CD4-positive, CD25-positive, alpha-beta regulatory T cell (primary cell): ENCODE data around the gene SARS1. TPM values are rescaled to one million over a fixed set of nuclear protein-coding genes. Genes with fewer than 3 reads are reported as not detected.
A peak's percentile ranks its signal among the peaks of the same experiment; 100 is the strongest.
"Not testable (repeated sequence)": the region's sequence is repeated elsewhere in the genome, so short reads cannot be mapped to it uniquely, and the experiment has no call there.

Experiments
- ATAC-seq, 2 donors: fragments of 150-1000 bp; cut with Tn5 transposase; one replicate each; pipeline ENCODE4 v1.10.0; 2021; ENCODE audit warnings: low read depth in 2 of 2, moderate number of reproducible peaks in 2 of 2, moderate library complexity in 1 of 2
- DNase-seq, 3 donors: peaks; one replicate each; pipeline versions ENCODE4 v3.0.0 to v3.0.0-alpha.2; 2012 to 2022; ENCODE audit warnings: mixed read lengths in 1 of 3
- H3K27ac ChIP-seq: one replicate; pipeline ENCODE4 v1.7.0; 2013; ENCODE audit warnings: mild to moderate bottlenecking, low read length; ENCODE audit not compliant: insufficient read depth, poor library complexity, severe bottlenecking
- H3K27me3 ChIP-seq: one replicate; pipeline ENCODE4 v1.7.0; 2013; ENCODE audit warnings: low read length; ENCODE audit not compliant: control insufficient read depth, insufficient read depth
- H3K36me3 ChIP-seq: one replicate; pipeline ENCODE4 v1.7.0; 2013; ENCODE audit warnings: mild to moderate bottlenecking, low read length, moderate library complexity; ENCODE audit not compliant: control insufficient read depth, insufficient read depth
- H3K4me1 ChIP-seq: 2 replicates; pipeline ENCODE4 v1.7.0; 2013; ENCODE audit warnings: mild to moderate bottlenecking, low read length; ENCODE audit not compliant: insufficient read depth, control insufficient read depth, poor library complexity, severe bottlenecking
- H3K4me3 ChIP-seq: one replicate; pipeline ENCODE4 v1.7.0; 2013; ENCODE audit warnings: low read depth, mild to moderate bottlenecking, low read length, moderate library complexity
- H3K9me3 ChIP-seq, 2 experiments: 1 replicate in 1 of 2; 2 replicates in 1 of 2; pipeline ENCODE4 v1.7.0; 2013; ENCODE audit warnings: low read length in 2 of 2, mild to moderate bottlenecking in 1 of 2, moderate library complexity in 1 of 2; ENCODE audit not compliant: control insufficient read depth in 2 of 2
- H3K27ac Mint-ChIP-seq, 3 donors: one replicate each; pipeline ENCODE4 v1.8.0; 2020 to 2022; ENCODE audit warnings: mild to moderate bottlenecking in 3 of 3, mixed read lengths in 3 of 3, moderate library complexity in 2 of 3
- H3K27me3 Mint-ChIP-seq: one replicate; pipeline ENCODE4 v1.8.0; 2022; ENCODE audit warnings: mild to moderate bottlenecking, mixed read lengths
- H3K36me3 Mint-ChIP-seq: one replicate; pipeline ENCODE4 v1.8.0; 2020; ENCODE audit warnings: mixed read lengths
- H3K4me1 Mint-ChIP-seq, 4 donors: one replicate each; pipeline ENCODE4 v1.8.0; 2020 to 2022; ENCODE audit warnings: mixed read lengths in 4 of 4, mild to moderate bottlenecking in 1 of 4
- H3K4me3 Mint-ChIP-seq, 4 donors: one replicate each; pipeline ENCODE4 v1.8.0; 2020 to 2022; ENCODE audit warnings: mild to moderate bottlenecking in 4 of 4, mixed read lengths in 4 of 4, moderate library complexity in 3 of 4
- H3K9me3 Mint-ChIP-seq, 7 donors: one replicate each; pipeline ENCODE4 v1.8.0; 2020 to 2022; ENCODE audit warnings: mixed read lengths in 7 of 7, mild to moderate bottlenecking in 3 of 7, moderate library complexity in 2 of 7
- polyA plus RNA-seq, 4 donors: library from polyadenylated mRNA; unstranded; fragments of 300-500 nt; fragmentation: Illumina TruSeq; gene quantifications; one replicate each; pipeline ENCODE4 v1.2.3, GENCODE V29; 2021
- total RNA-seq: library from RNA; stranded (reverse); gene quantifications from one replicate; pipeline ENCODE4 v1.2.3, GENCODE V29; 2022

Gene SARS1, protein sequence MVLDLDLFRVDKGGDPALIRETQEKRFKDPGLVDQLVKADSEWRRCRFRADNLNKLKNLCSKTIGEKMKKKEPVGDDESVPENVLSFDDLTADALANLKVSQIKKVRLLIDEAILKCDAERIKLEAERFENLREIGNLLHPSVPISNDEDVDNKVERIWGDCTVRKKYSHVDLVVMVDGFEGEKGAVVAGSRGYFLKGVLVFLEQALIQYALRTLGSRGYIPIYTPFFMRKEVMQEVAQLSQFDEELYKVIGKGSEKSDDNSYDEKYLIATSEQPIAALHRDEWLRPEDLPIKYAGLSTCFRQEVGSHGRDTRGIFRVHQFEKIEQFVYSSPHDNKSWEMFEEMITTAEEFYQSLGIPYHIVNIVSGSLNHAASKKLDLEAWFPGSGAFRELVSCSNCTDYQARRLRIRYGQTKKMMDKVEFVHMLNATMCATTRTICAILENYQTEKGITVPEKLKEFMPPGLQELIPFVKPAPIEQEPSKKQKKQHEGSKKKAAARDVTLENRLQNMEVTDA
- total RNA-seq: 117 TPM
- 100 to 1,000 TPM; 156 to 173 (median 170) TPM for polyA plus RNA-seq

DNA sequence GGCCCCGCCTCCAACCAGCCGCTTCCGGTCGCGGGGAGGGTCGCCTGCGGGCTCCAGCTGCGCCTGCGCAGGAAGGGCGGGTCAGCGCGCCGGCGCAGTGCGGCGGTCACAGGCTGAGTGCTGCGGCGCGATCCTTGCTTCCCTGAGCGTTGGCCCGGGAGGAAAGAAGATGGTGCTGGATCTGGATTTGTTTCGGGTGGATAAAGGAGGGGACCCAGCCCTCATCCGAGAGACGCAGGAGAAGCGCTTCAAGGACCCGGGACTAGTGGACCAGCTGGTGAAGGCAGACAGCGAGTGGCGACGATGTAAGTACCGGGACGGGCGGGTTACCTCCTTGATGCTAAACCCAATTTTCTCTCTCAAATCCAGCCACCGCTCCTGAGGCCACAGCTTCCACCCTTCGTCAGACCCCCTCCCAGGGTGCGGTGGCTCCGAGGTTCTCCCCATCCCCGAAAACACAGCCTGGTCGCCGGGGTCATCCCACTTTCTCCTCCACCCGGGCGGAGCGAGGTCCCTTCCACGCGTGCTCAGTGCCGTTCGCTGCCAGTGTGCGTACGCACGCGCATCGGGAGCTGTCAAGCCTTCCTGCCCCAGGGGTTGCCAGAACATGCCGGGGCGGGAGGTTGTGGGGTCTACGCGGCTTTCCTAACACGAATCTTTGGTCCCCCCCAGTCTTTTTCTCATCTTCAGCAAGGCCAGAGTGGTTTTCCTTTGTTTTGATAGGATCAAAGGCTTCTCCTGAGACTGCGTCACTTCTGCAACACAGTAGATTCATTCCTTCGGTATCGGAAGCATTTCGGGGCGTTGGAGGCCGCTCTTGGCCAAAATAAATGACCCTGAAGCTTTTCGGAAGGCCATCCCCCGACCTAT lies at the start of gene SARS1:
Gene SARS1, plus strand, starts transcription at position 95 of the 870 bp plus-strand sequence. Its CDS starts 75 bp downstream, at position 170.
- Mint-ChIP-seq H3K36me3 (peaks cover 14% of the 10 kb centered on the region), H3K9me3 (no peaks in the 10 kb centered on the region), H3K27ac (peak within 1 kb of the TSS; percentile 95 to 97 (median 96)), H3K4me1 (peaks cover 11 to 46% (median 35%) of the 10 kb centered on the region in 4 donors), H3K27me3 (peaks cover 19% of the 10 kb centered on the region), H3K4me3 (peak within 1 kb of the TSS; percentile 96 to 99 (median 98))
- Histone ChIP-seq H3K4me1 (peaks cover 31% of the 10 kb centered on the region), H3K9me3 (no peaks in the 10 kb centered on the region), H3K27ac (peak within 1 kb of the TSS; percentile 85), H3K27me3 (no peaks in the 10 kb centered on the region), H3K36me3 (no peaks in the 10 kb centered on the region), H3K4me3 (peak within 1 kb of the TSS; percentile 92)
- DNase-seq (peak; percentile 80 to 92 (median 90)), ATAC-seq (peak; percentile 79 to 83)

DNA sequence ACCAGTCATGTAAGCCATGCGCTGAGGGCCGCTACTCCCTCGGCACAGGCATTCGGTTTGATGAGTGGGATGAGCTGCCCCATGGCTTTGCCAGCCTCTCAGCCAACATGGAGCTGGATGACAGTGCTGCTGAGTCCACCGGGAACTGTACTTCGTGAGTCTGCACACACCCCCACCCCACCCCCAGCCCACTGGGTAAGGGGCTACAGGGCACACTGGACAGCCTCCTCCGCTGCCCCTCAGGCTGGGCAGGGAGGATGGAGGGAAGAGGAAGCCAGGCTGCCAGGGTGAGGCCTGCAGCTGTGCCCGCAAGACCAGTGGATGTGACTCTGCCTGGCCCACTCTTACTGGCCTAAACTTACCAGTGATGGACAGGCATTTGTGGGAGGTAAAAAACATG lies 49.2 kb upstream of the SARS1 start:
- H3K9me3 ChIP-seq: no peaks in the 10 kb centered on the region
- DNase-seq: no peak
- H3K9me3 Mint-ChIP-seq: peaks cover 0 to 2% (median 0%) of the 10 kb centered on the region in 7 donors
- peaks cover 5 to 22% (median 8%) of the 10 kb centered on the region in 4 donors for H3K4me1 Mint-ChIP-seq
- H3K36me3 Mint-ChIP-seq: peaks cover 43% of the 10 kb centered on the region
- H3K4me1 ChIP-seq: no peaks in the 10 kb centered on the region
- no peak overlapping the region for H3K4me3 Mint-ChIP-seq
- H3K27me3 ChIP-seq: no peaks in the 10 kb centered on the region
- no peak overlapping the region for H3K27ac ChIP-seq
- no peak overlapping the region for H3K4me3 ChIP-seq
- no peak for ATAC-seq
- no peaks in the 10 kb centered on the region for H3K27me3 Mint-ChIP-seq
- H3K36me3 ChIP-seq: no peaks in the 10 kb centered on the region
- H3K27ac Mint-ChIP-seq: no peak overlapping the region

DNA sequence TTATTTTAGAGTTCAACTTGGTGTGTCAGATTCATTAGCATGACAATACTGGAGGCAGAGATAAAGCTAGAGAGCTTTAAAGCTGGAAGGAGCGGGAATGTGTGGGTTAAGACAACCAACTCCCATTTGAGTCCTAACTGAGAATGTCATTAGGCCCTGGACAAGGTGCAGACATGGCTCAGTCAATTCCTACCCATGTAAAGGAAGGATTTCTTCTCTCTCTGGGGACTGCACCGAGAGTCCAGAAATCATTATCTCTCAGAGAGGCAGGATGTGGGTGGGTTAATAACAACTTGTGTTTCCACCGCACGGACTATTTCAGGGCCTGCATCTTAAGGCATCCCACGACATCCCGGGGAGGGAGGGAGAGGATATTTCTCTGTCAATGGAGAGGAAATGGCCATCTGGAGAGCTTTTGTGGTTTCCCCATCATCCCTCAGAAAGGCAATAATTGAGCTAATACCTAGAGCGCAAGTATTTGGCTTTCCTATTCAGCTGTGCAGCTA lies 46.7 kb upstream of the SARS1 start:
- Histone ChIP-seq H3K36me3 (no peaks in the 10 kb centered on the region), H3K4me1 (no peaks in the 10 kb centered on the region), H3K27ac (no peak overlapping the region), H3K4me3 (no peak overlapping the region), H3K9me3 (no peaks in the 10 kb centered on the region), H3K27me3 (no peaks in the 10 kb centered on the region)
- H3K36me3 Mint-ChIP-seq: peaks cover 41% of the 10 kb centered on the region
- no peaks in the 10 kb centered on the region for H3K27me3 Mint-ChIP-seq
- peaks cover 0 to 16% (median 3%) of the 10 kb centered on the region in 4 donors for H3K4me1 Mint-ChIP-seq
- no peak overlapping the region for H3K4me3 Mint-ChIP-seq
- DNase-seq (peak in 1 of 3 donors; percentile 13), ATAC-seq (no peak)
- no peak overlapping the region for H3K27ac Mint-ChIP-seq
- H3K9me3 Mint-ChIP-seq: peaks cover 0 to 2% (median 0%) of the 10 kb centered on the region in 7 donors

DNA sequence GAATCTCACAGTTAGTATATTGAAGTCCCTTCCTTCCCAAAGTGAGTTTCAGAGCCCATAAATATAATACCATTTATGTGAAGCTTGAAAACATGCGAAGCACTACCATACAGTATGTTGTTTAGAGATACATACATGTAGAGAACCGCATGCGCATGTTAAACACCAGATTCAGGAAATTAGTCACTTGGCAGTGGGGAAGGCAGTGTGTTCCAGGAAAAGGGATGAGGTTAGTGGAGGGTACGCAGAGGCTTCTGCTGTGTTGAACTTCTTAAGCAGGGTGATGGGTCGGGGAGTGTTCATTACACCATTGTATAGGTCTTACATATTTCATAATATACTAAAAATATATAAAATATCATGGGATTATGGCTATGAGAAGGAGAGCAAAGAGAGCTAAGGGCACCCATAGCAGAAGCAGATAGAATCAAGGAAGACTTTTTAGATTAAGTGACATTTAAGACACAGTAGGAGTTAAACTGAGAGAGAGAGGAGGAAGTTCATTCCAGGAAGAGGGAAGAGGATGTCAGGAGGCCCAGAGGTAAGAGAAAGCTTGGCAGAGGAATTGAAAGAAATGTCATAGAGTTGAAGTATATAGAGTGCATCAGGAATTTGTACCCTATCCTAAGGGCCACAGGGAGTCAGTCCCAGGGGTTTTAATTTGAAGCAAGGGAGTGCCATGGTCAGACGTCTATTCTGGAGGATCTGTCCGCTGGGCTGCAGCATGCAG lies 43.5 kb upstream of the SARS1 start:
- Mint-ChIP-seq H3K9me3 (no peaks in the 10 kb centered on the region), H3K4me3 (no peak overlapping the region), H3K27ac (peak overlapping the region in 1 of 3 donors; percentile 48), H3K36me3 (peaks cover 28% of the 10 kb centered on the region), H3K27me3 (no peaks in the 10 kb centered on the region), H3K4me1 (peaks cover 0 to 12% (median 0%) of the 10 kb centered on the region in 4 donors)
- H3K4me1 ChIP-seq: no peaks in the 10 kb centered on the region
- ATAC-seq: no peak
- no peaks in the 10 kb centered on the region for H3K27me3 ChIP-seq
- no peak for DNase-seq
- H3K4me3 ChIP-seq: no peak overlapping the region
- no peaks in the 10 kb centered on the region for H3K9me3 ChIP-seq
- H3K27ac ChIP-seq: no peak overlapping the region
- no peaks in the 10 kb centered on the region for H3K36me3 ChIP-seq

DNA sequence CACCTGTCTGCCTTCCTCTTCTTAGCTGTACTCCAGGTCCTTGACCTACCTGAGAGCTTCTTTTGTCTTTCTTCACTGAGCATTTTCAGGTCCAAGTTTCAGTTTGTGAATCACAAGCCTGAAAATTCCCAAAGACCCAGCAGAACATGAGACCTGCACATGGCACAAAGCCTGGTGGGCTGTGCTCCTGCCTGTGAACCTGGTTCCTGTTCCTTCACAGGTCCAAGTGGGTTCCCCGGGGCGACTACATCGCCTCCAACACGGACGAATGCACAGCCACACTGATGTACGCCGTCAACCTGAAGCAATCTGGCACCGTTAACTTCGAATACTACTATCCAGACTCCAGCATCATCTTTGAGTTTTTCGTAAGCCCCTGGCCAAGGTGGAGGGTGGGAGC lies 42.1 kb upstream of the SARS1 start:
- Mint-ChIP-seq H3K36me3 (peaks cover 28% of the 10 kb centered on the region), H3K4me1 (peaks cover 0 to 12% (median 0%) of the 10 kb centered on the region in 4 donors), H3K27ac (no peak overlapping the region), H3K27me3 (no peaks in the 10 kb centered on the region), H3K4me3 (no peak overlapping the region), H3K9me3 (no peaks in the 10 kb centered on the region)
- H3K4me3 ChIP-seq: no peak overlapping the region
- no peaks in the 10 kb centered on the region for H3K27me3 ChIP-seq
- no peaks in the 10 kb centered on the region for H3K36me3 ChIP-seq
- H3K9me3 ChIP-seq: no peaks in the 10 kb centered on the region
- H3K27ac ChIP-seq: no peak overlapping the region
- H3K4me1 ChIP-seq: no peaks in the 10 kb centered on the region
- ATAC-seq (no peak), DNase-seq (no peak)

DNA sequence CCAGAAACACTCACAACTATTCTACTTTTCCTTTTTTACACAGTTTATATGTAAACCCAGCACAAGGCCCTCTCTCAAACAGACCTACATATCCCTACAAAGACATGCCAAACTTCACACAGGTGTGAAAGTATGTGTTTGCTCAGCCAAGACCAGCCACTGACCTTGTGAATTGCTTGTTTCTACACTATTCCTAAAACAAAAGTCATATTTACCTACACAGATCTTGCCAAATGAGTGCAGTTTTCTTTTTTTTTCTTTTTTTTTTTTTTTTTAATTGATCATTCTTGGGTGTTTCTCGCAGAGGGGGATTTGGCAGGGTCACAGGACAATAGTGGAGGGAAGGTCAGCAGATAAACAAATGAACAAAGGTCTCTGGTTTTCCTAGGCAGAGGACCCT lies 37.4 kb upstream of the SARS1 start:
- not testable (repeated sequence) for H3K36me3 Mint-ChIP-seq, H3K36me3 ChIP-seq, H3K4me1 Mint-ChIP-seq, H3K9me3 Mint-ChIP-seq, DNase-seq, H3K4me1 ChIP-seq, H3K4me3 Mint-ChIP-seq, ATAC-seq, H3K9me3 ChIP-seq, H3K4me3 ChIP-seq, H3K27ac Mint-ChIP-seq, H3K27me3 Mint-ChIP-seq, H3K27me3 ChIP-seq, H3K27ac ChIP-seq

DNA sequence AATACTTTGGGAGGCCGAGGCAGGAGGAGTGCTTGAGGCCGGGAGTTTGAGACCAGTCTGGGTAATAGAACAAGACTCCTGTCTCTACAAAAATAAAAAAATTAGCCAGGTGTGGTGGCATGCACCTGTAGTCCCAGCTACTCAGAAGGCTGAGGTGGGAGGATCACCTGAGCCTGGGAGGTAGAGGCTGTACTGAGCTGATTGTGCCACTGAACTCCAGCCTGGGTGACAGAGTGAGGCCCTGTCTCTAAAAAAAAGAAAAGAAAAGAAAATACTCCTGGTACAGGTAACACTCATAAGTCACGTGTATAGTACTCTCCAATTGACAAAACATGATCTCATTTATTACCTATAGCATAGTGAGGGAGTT lies 33.0 kb upstream of the SARS1 start:
- not testable (repeated sequence) for H3K4me1 Mint-ChIP-seq, H3K9me3 Mint-ChIP-seq, DNase-seq, H3K27me3 Mint-ChIP-seq, H3K4me1 ChIP-seq, H3K36me3 ChIP-seq, H3K4me3 Mint-ChIP-seq, ATAC-seq, H3K27me3 ChIP-seq, H3K27ac ChIP-seq, H3K4me3 ChIP-seq, H3K36me3 Mint-ChIP-seq, H3K27ac Mint-ChIP-seq, H3K9me3 ChIP-seq
